Umbilical cord (tissue), 2 donors: Measurements from ENCODE around the gene EZH1. TPM values are rescaled to one million over a fixed set of nuclear protein-coding genes. Genes with fewer than 3 reads are reported as not detected.

Experiments
- DNase-seq: peaks from one replicate; pipeline ENCODE4 v3.0.0-alpha.2; 2015; ENCODE audit warnings: low spot score
- total RNA-seq: library from RNA; depleted of rRNA; stranded (reverse); fragments of >200 nt; gene quantifications from one replicate; pipeline ENCODE4 v1.2.3, GENCODE V29; 2014; ENCODE audit warnings: low replicate concordance; ENCODE audit not compliant: insufficient read depth

Gene EZH1
- total RNA-seq, 1 donor from 2014 or later: 43.6 TPM

DNA sequence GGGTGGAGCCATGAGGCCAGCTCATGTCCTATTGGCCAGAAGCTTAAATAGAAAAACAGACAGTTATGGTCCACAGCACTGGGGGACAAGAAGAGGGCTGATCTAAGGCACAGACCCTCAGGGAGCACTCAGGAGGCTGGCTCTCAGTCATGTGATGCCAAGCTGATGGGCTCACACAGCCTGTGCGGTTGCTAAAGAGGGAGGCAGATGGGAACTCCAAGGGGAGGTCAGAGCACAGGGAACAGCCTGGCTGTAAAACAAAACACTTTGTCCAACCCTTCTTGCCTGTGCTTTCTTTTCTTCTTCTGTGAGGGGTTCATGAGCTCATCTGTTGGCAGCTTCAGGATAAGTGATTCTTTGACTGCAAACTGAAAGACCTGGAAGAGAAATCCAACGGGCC, 35.3 kb downstream of the EZH1 start:
- no peak for DNase-seq

- DNase-seq: no peak
These were observed 36.3 kb downstream of the EZH1 start for GRCh38 chr17:42708588-42708987.

DNA sequence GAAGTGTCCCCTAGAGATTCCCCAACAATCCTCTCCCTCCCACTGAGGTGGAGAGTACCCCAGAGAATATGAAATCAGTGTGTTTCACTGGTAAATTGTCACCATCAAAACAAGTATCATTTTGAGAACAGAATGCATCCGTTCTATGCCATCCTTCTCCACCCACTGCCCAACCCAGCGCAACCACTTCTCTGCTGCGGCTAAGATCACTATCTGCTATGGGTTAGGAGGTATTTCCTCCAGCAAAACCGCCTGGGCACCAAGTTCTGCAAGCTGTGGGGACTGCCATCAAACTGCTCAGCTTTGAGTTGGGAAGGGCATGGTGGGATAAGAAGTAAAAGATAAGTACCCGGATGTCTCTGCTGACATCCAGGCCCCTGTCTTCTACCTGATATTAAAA, 38.1 kb downstream of the EZH1 start:
- DNase-seq: no peak

DNA sequence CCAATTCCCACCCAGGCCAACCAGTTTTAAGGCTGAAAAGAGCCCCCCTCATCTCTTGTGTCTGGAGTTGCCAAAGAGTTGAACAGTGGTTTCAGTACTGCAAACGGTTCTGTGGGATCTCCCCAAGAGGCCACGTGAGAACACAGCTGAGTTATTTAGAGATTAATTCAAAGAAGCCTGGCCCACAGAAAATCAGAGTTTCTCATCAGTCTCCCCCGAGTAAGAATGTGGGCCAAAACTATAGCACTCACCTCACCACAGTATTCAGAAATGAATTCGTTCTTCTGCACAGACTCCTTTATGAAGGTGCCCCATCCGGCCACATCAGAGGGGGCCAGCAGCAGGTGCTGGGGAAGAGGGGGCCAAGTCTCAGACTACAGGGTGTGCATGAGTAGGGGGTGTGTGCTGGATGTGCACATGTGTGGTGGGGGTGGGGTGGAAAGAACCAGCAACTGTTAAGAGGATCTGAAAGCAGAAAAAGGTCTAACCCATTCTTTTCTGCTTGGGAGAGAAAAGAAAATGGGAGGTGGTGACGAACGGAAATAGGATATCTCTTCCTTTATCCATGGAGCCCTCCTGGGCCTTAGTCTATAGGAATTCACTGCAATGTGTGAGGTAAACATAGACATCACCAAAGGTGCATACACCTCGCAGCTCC, 39.9 kb downstream of the EZH1 start:
- DNase-seq: no peak

DNA sequence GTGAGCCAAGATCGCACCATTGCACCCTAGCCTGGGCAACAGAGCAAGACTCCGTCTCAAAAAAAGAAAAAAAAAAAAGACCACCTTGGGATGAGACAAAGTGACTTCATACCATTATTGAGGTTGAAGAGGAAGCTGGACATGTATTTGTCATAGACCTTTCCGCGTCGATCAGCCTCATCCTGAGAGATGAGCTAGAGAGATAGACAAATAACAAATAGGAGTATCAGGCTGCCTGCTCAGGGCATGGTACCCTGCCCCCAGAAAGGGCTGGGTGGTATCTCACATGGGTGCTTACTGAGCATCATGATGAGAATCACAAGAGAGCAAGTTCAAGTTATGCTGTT, 40.4 kb downstream of the EZH1 start:
- no peak for DNase-seq

- no peak for DNase-seq
These were observed 42.4 kb downstream of the EZH1 start for GRCh38 chr17:42702446-42702845.

DNA sequence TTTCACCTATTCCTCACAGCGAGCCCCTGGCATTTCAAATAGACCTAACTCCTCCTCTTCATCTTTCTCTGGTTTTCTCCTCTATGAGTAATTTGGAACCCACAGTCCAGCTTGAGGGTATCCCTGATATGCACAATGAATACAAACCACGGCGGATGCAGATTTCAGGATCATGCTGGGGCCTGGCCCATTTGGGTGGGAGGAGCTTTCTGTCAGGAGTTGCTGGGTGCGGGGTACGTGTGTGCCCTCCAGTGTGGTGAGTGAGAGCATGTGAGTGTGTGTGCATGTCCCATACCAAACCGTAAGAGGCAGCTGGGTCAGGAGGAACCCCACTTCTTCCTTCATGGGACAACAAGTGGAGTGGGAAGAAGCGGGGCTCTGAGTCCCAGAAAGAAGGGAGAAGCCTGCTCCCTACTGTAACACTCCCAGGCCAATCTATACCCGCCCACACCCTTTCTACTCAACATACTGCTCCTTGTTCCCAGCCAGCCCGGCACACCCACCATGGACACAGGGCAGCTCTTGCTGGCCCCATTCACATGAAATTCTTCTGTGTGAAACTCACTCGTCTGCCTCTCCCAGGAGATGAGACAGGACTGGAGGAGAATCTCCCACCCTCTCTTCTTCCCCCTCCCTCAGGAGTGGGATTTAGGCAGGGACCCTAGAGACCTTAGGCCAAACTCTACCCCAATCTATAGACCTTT, 44.1 kb downstream of the EZH1 start:
- DNase-seq: no peak

DNA sequence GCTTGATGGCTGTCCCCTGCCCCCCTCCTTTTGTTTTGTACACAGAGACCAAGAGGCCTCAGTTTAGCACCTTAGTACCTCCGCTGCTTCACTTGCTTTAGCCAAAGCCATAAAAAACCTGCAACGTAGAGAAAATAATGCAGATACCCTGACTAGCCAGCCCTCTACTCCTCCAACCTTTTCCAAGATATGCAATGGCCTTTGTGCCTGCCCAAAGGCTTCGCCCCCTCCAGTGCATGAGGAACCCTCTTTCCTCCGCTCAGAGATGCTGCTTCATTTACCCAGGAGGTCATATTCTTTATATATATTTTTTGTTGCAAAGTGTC, 45.5 kb downstream of the EZH1 start:
- DNase-seq: no peak

DNA sequence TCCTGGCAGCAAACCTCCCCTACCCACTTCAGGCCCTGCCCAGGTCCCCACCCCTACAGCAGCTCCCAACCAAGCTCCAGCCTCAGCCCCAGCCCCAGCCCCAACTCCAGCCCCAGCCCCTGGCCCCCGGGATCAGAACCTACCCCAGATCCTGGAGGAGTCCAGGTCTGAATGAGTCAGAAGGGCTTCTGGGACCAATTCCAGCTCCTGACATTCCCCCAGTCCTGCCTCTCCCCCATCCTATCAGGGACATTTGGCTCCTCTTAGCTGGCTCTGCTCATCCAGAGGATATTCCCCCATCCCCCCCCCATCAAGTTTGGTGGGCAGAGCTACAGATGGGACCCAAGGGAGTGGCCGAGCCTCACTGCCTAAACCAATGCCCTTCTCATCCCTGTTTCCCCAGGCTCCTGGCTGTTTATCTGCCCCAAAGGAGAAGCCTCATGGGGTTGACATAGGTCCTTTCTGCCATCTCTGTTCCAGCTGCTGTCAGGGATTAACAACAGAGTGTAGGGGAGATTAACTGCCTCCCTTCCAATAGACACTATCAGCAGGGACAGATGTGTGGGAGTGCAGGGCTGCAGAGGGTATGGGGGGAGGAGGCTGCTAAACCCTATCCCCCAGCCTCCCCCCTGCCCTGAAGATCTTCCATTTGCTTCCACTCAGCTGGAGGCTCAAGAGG, 46.0 kb downstream of the EZH1 start:
- peak; percentile 95 for DNase-seq

DNA sequence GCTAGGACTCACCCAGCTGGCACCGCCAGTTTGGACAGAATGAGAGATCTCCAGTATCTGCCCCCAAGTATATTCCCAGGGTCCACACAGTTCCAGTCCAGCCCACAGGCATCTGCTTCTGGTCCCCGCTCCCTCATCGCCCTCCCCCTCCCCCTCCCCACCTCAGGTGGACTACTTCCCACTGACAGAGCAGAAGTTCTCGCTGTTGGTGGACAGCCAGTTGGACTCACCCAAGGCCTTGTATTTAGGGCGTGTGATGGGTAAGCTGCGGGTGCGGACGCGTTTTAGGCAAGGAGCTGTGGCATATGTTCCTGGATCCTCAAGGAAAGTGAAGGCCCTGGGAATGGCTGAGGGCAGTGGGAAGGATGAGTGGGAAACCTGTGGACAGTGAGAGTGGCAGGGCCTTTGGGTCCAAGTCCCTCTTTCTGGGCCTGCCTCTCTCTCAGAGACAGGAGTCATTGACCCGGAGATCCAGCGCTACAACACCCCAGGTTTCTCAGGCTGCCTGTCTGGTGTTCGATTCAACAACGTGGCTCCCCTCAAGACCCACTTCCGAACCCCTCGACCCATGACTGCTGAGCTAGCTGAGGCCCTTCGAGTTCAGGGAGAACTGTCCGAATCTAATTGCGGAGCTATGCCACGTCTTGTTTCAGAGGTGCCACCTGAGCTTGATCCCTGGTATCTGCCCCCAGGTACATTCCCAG, 47.6 kb downstream of the EZH1 start:
- DNase-seq: no peak

DNA sequence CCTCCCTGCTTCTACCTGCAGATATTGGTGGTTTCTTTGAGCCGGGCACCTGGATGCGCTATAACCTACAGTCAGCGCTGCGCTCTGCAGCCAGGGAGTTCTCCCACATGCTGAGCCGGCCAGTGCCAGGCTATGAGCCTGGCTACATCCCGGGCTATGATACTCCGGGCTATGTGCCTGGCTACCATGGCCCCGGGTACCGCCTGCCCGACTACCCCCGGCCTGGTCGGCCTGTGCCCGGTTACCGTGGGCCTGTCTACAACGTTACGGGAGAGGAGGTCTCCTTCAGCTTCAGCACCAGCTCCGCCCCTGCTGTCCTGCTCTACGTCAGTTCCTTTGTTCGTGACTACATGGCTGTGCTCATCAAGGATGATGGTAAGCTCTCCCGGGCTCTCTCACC, 49.3 kb downstream of the EZH1 start:
- no peak for DNase-seq

DNA sequence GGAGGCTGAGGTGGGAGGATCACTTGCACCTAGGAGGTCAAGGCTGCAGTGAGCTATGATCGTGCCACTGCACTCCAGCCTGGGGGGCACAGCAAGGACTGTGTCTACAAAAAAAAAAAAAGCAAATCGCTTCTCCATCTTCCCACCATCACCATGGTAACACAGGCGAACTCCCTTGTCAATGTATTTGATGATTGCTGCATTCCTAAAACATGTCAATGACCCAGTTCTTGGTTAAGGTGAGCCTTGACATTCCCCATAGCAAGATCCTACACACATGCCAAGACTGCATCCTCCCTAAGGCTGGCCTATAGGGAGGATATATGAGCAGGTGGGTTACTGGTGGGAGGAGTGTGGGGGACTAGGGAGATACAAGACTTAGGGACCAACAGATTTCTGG, 50.3 kb downstream of the EZH1 start:
- DNase-seq: no peak

DNA sequence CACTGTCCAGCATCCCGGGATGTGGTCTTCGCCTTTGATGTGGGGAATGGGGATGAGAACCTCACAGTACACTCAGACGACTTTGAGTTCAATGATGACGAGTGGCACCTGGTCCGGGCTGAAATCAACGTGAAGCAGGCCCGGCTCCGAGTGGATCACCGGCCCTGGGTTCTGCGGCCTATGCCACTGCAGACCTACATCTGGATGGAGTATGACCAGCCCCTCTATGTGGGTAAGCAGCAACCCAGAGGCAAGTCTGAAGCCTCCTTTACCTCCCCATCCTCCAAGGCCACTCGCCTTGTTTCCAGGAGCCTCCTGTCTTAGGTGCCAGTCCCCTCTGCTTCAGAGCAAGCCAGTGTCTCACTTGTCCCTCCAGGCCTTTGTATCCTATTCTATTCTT, 52.4 kb downstream of the EZH1 start:
- no peak for DNase-seq

- no peak for DNase-seq
These were observed 53.8 kb downstream of the EZH1 start for GRCh38 chr17:42691021-42691545.

GRCh38 chr17:42690596-42690995, 54.2 kb downstream of the EZH1 start:
- no peak for DNase-seq

DNA sequence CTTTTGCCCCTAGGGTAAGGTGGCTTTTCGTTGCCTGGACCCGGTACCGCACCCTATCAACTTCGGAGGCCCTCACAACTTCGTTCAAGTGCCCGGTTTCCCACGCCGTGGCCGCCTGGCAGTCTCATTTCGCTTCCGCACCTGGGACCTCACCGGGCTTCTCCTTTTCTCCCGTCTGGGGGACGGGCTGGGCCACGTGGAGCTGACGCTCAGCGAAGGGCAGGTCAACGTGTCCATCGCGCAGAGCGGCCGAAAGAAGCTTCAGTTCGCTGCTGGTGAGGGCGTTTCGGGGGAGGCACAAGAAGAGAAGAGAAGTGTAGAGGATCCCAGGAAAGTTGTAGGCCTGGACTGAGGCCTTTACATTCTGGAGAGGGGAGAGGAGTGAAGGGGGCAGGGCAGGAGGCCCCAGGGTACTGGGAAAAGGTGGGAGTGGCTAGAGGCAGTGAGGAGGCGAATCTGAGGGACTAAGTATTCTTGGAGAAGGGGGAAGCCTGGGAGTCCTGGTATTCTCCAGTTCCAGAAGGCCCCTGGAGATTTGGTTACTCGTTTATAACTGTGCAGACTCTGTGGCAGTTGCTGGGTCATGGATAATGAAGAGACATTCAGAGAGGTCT, 57.0 kb downstream of the EZH1 start:
- peak; percentile 82 for DNase-seq

- no peak for DNase-seq
These were observed 58.2 kb downstream of the EZH1 start for GRCh38 chr17:42686520-42687128.

DNA sequence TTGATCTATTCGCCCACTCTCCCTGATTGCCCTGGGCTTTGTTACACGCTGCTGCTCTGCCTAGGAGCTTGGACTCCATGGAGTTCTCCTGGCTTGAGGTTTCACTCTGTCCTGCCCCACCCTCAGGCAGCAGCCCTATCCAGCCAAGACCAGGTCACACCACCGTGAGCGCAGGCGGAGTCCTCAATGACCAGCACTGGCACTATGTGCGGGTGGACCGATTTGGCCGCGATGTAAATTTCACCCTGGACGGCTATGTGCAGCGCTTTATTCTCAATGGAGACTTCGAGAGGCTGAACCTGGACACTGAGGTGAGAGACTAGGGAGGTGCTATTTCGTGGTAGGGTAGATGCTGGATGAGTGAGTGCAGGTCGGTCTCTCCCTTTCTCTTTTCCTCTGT, 59.0 kb downstream of the EZH1 start:
- no peak for DNase-seq

DNA sequence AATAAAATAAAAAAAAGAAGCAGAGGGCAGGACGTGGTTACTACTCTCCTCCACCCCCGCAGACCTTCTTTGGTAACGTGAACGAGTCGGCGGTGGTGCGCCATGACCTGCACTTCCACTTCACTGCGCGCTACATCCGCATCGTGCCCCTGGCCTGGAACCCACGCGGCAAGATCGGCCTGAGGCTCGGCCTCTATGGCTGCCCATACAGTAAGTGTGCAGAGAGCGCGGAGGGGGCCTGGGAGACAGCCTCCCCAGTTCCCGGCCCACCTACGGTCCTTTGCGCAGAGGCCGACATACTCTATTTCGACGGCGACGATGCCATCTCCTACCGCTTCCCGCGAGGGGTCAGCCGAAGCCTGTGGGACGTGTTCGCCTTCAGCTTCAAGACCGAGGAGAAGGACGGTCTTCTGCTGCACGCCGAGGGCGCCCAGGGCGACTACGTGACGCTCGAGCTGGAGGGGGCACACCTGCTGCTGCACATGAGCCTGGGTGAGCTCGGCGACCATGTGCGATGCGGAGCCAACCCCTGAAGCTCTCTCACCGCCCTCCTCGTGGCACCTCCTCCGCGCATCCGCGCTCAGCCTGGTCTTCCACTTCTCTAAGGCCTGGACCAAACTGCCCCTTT, 59.8 kb downstream of the EZH1 start:
- no peak for DNase-seq

DNA sequence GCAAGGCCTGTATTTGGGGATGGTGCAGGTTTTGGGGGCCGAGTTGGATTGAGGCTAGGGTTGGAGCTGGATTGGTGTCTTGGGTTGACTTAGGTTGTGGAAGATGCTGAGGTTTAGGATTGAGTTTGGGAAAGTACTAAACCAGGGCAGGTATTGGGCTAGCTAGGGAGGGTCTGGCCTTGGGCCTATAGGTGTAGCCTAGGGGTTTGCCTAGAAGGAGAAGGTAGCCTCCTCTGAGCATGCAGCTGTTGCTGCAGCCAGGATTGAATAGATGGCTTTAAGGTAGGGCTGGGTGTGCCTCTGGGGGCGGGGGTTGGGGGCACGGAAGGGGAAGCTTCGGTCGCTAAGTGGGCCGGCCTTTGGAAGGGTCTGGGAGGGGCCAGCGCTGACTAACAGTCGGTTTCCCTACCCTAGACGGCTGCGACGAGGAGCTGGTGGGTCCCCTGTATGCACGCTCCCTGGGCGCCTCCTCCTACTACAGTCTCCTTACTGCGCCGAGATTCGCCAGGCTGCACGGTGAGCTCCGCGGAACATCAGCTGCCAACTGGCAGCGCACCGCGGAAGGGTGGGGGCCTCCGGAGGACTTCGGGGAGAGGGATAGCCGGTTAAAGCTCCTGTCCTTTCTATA, 61.3 kb downstream of the EZH1 start:
- peak; percentile 68 for DNase-seq
